DMS53 (cell line): ENCODE data around the gene KDM6B.

Experiments
- DNase-seq: peaks from one replicate; lab custom pipeline; 2025; lab: John Stamatoyannopoulos, UW

Gene KDM6B

GRCh38 chr17:7823581-7824001 lies 10.4 kb upstream of the KDM6B start:
- peak; percentile 38 for DNase-seq

GRCh38 chr17:7824021-7824924 lies 9.7 kb upstream of the KDM6B start:
- no peak for DNase-seq

- DNase-seq: peak; percentile 68
These were observed 8.6 kb upstream of the KDM6B start for GRCh38 chr17:7825206-7825990.

- DNase-seq: no peak
These were observed 3.4 kb upstream of the KDM6B start for GRCh38 chr17:7830616-7831015.

- DNase-seq: no peak
These were observed 2.8 kb upstream of the KDM6B start for GRCh38 chr17:7831233-7831632.

GRCh38 chr17:7832431-7832830 lies 1.6 kb upstream of the KDM6B start:
- no peak for DNase-seq

GRCh38 chr17:7833011-7833794 lies 814 bp upstream of the KDM6B start:
- DNase-seq: no peak

- peak; percentile 87 for DNase-seq
These were observed 532 bp downstream of the KDM6B start for GRCh38 chr17:7834542-7834956.

GRCh38 chr17:7834957-7835813 lies 1.2 kb downstream of the KDM6B start:
- DNase-seq: peak; percentile 100

GRCh38 chr17:7835814-7836595 lies 2.0 kb downstream of the KDM6B start:
- peak; percentile 96 for DNase-seq

- peak; percentile 100 for DNase-seq
These were observed 2.8 kb downstream of the KDM6B start for GRCh38 chr17:7836596-7837407.

GRCh38 chr17:7837408-7838088 lies 3.5 kb downstream of the KDM6B start:
- peak; percentile 80 for DNase-seq

- peak; percentile 78 for DNase-seq
These were observed 4.4 kb downstream of the KDM6B start for GRCh38 chr17:7838090-7839075.

- DNase-seq: no peak
These were observed 5.3 kb downstream of the KDM6B start for GRCh38 chr17:7839190-7839875.

- peak; percentile 56 for DNase-seq
These were observed 5.9 kb downstream of the KDM6B start for GRCh38 chr17:7839876-7840261.

- DNase-seq: no peak
These were observed 6.4 kb downstream of the KDM6B start for GRCh38 chr17:7840441-7840840.

- no peak for DNase-seq
These were observed 6.9 kb downstream of the KDM6B start for GRCh38 chr17:7840875-7841274.
